ENCODE measurements around the gene CFAP100.
A peak's percentile ranks its signal among the peaks of the same experiment; 100 is the strongest.

CFAP100 gene

GRCh38 chr3:126463521-126463920 lies 68.8 kb downstream of the CFAP100 start:
- no peak for DNase-seq (ENCODE audit: low spot score)

GRCh38 chr3:126464093-126464492 lies 69.4 kb downstream of the CFAP100 start:
- no peak for DNase-seq (ENCODE audit: low spot score)

GRCh38 chr3:126464494-126464893 lies 69.8 kb downstream of the CFAP100 start:
- DNase-seq (ENCODE audit: low spot score): no peak

GRCh38 chr3:126464997-126465396 lies 70.3 kb downstream of the CFAP100 start:
- DNase-seq (ENCODE audit: low spot score): no peak

GRCh38 chr3:126465928-126466544 lies 71.3 kb downstream of the CFAP100 start:
- no peak for DNase-seq (ENCODE audit: low spot score)

- DNase-seq (ENCODE audit: low spot score): no peak
Measured at GRCh38 chr3:126466886-126467610, 72.3 kb downstream of the CFAP100 start.

GRCh38 chr3:126467611-126467955 lies 72.9 kb downstream of the CFAP100 start:
- no peak for DNase-seq (ENCODE audit: low spot score)

- DNase-seq (ENCODE audit: low spot score): no peak
Measured at GRCh38 chr3:126468028-126468891, 73.6 kb downstream of the CFAP100 start.

GRCh38 chr3:126469479-126469878 lies 74.8 kb downstream of the CFAP100 start:
- no peak for DNase-seq (ENCODE audit: low spot score)

GRCh38 chr3:126472277-126473006 lies 77.7 kb downstream of the CFAP100 start:
- DNase-seq (ENCODE audit: low spot score): peak; percentile 58

GRCh38 chr3:126473292-126474168 lies 78.8 kb downstream of the CFAP100 start:
- no peak for DNase-seq (ENCODE audit: low spot score)

- peak; percentile 49 for DNase-seq (ENCODE audit: low spot score)
Measured at GRCh38 chr3:126474498-126475412, 80.0 kb downstream of the CFAP100 start.

- peak; percentile 96 for DNase-seq (ENCODE audit: low spot score)
Measured at GRCh38 chr3:126475413-126476114, 80.9 kb downstream of the CFAP100 start, which contains the start of gene ZXDC. TSS of gene ZXDC (minus strand) at chr3:126475891. CDS start at chr3:126475865, 26 bp downstream.

- peak; percentile 77 for DNase-seq (ENCODE audit: low spot score)
Measured at GRCh38 chr3:126476166-126477060, 81.7 kb downstream of the CFAP100 start.

GRCh38 chr3:126477061-126477380 lies 82.3 kb downstream of the CFAP100 start:
- no peak for DNase-seq (ENCODE audit: low spot score)

GRCh38 chr3:126478581-126479310 lies 84.0 kb downstream of the CFAP100 start:
- no peak for DNase-seq (ENCODE audit: low spot score)

GRCh38 chr3:126479642-126480041 lies 84.9 kb downstream of the CFAP100 start:
- DNase-seq (ENCODE audit: low spot score): no peak

GRCh38 chr3:126480206-126480605 lies 85.5 kb downstream of the CFAP100 start:
- no peak for DNase-seq (ENCODE audit: low spot score)

All from hematopoietic multipotent progenitor cell treated with erythropoietin and hydrocortisone succinate and interleukin-3 and kit ligand, for 17 days (in vitro differentiated cells).